ENCODE measurements around the gene POU6F2. TPM values are rescaled to one million over a fixed set of nuclear protein-coding genes. Genes with fewer than 3 reads are reported as not detected.

Gene POU6F2
- total RNA-seq, 1 experiment from 2014 or later: 2.9 TPM

DNA sequence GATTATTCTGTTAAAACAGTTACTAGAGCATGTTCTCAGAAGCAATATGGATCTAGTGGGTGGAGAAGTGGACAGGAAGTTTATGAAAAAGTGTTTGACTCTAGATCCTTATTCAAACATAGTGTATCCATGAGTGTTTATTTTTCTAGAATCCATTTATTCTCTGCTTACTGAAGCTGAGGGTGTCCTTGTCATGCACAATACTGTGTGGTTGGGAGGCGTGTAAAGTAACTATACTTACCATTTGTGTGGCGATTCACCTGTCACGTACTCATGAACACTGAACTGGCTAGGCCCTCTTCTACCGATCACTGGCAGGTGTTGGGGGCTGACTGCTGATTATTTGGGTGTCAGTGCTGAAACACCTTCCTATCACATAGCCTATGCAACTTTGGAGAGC is 74.0 kb downstream of the POU6F2 start:
- H3K36me3 Mint-ChIP-seq: peaks cover 14% of the 10 kb centered on the region
- no peak for DNase-seq (ENCODE audit: low spot score)
- ATAC-seq: no peak
- ChIA-PET CTCF (no interaction called here), POLR2A (interaction anchor here (0.9 kb wide), 1 partner anchor 330 kb away, joined by 3 read pairs; no protein-coding TSS in a partner anchor)
- H3K27me3 Mint-ChIP-seq (ENCODE audit: low read depth): no peaks in the 10 kb centered on the region
- peaks cover 23% of the 10 kb centered on the region for H3K9me3 Mint-ChIP-seq
- H3K4me1 Mint-ChIP-seq: peaks cover 14% of the 10 kb centered on the region
- TF ChIP-seq ATF1 (CRISPR knock-in tag; IDR thresholded peaks at IDR 0.05) (no peak), NR3C1 (CRISPR knock-in tag; conservative IDR thresholded peaks at IDR 0.05; ENCODE audit: low read depth) (no peak), JAZF1 (CRISPR knock-in tag; IDR thresholded peaks at IDR 0.05) (no peak), NFATC4 (CRISPR knock-in tag; IDR thresholded peaks at IDR 0.05) (no peak), GABPB1 (CRISPR knock-in tag; IDR thresholded peaks at IDR 0.05) (no peak), FOXK1 (CRISPR knock-in tag; IDR thresholded peaks at IDR 0.05) (no peak), NFE2L1 (CRISPR knock-in tag; IDR thresholded peaks at IDR 0.05) (no peak), ZNF416 (CRISPR knock-in tag; IDR thresholded peaks at IDR 0.05) (no peak), GTF2I (CRISPR knock-in tag; conservative IDR thresholded peaks at IDR 0.05) (no peak), MXD4 (CRISPR knock-in tag; IDR thresholded peaks at IDR 0.05; ENCODE audit: borderline replicate concordance) (no peak), TEAD4 (CRISPR knock-in tag; IDR thresholded peaks at IDR 0.05) (no peak), HMGA2 (CRISPR knock-in tag; IDR thresholded peaks at IDR 0.05) (no peak), NR1H2 (CRISPR knock-in tag; IDR thresholded peaks at IDR 0.05) (no peak)
- TF ChIP-seq, protein P1, sequence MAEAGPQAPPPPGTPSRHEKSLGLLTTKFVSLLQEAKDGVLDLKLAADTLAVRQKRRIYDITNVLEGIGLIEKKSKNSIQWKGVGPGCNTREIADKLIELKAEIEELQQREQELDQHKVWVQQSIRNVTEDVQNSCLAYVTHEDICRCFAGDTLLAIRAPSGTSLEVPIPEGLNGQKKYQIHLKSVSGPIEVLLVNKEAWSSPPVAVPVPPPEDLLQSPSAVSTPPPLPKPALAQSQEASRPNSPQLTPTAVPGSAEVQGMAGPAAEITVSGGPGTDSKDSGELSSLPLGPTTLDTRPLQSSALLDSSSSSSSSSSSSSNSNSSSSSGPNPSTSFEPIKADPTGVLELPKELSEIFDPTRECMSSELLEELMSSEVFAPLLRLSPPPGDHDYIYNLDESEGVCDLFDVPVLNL (CRISPR knock-in tag; IDR thresholded peaks at IDR 0.05; ENCODE audit: borderline replicate concordance, low read depth): no peak
- TF ChIP-seq, protein P2, sequence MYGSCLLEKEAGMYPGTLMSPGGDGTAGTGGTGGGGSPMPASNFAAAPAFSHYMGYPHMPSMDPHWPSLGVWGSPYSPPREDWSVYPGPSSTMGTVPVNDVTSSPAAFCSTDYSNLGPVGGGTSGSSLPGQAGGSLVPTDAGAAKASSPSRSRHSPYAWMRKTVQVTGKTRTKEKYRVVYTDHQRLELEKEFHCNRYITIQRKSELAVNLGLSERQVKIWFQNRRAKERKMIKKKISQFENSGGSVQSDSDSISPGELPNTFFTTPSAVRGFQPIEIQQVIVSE (CRISPR knock-in tag; IDR thresholded peaks at IDR 0.05; ENCODE audit: borderline replicate concordance): no peak
- TF ChIP-seq, protein P3, sequence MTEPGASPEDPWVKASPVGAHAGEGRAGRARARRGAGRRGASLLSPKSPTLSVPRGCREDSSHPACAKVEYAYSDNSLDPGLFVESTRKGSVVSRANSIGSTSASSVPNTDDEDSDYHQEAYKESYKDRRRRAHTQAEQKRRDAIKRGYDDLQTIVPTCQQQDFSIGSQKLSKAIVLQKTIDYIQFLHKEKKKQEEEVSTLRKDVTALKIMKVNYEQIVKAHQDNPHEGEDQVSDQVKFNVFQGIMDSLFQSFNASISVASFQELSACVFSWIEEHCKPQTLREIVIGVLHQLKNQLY (CRISPR knock-in tag; IDR thresholded peaks at IDR 0.05): no peak
- TF ChIP-seq, protein P4, sequence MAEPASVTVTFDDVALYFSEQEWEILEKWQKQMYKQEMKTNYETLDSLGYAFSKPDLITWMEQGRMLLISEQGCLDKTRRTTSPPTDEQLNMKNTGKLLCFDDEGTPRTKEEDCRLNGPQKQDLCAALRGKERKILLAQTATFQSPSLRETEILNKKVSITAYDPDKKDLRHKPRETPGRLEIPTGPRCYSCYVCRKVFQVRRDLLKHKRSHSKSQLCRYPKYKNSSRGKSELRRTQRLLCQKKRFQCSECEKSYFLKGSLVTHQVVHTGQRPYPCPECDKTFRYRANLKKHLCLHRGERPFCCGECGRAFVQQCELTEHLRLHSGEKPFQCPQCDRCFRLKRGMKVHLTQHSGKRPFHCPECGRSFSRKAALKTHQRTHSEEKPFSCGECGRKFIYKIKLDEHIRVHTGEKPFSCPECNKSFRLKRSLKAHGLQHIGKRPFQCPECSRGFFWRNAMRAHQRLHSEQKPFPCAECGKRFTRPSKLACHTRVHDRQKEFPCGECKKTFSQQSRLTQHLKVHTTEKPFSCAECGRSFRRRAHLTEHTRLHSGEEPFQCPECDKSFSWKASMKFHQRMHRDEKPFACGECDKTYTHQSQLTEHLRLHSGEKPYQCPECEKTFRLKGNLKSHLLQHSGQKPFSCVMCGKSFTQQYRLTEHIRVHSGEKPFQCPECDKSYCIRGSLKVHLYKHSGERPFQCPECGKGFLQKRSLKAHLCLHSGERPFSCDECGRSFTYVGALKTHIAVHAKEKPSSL (CRISPR knock-in tag; conservative IDR thresholded peaks at IDR 0.05): no peak
- TF ChIP-seq, protein P5, sequence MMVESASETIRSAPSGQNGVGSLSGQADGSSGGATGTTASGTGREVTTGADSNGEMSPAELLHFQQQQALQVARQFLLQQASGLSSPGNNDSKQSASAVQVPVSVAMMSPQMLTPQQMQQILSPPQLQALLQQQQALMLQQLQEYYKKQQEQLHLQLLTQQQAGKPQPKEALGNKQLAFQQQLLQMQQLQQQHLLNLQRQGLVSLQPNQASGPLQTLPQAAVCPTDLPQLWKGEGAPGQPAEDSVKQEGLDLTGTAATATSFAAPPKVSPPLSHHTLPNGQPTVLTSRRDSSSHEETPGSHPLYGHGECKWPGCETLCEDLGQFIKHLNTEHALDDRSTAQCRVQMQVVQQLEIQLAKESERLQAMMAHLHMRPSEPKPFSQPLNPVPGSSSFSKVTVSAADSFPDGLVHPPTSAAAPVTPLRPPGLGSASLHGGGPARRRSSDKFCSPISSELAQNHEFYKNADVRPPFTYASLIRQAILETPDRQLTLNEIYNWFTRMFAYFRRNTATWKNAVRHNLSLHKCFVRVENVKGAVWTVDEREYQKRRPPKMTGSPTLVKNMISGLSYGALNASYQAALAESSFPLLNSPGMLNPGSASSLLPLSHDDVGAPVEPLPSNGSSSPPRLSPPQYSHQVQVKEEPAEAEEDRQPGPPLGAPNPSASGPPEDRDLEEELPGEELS (CRISPR knock-in tag; IDR thresholded peaks at IDR 0.05): no peak
- TF ChIP-seq, protein P6, sequence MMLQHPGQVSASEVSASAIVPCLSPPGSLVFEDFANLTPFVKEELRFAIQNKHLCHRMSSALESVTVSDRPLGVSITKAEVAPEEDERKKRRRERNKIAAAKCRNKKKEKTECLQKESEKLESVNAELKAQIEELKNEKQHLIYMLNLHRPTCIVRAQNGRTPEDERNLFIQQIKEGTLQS (CRISPR knock-in tag; conservative IDR thresholded peaks at IDR 0.05): no peak
- no peak overlapping the region for H3K27ac Mint-ChIP-seq
- no peak overlapping the region for H3K4me3 Mint-ChIP-seq

DNA sequence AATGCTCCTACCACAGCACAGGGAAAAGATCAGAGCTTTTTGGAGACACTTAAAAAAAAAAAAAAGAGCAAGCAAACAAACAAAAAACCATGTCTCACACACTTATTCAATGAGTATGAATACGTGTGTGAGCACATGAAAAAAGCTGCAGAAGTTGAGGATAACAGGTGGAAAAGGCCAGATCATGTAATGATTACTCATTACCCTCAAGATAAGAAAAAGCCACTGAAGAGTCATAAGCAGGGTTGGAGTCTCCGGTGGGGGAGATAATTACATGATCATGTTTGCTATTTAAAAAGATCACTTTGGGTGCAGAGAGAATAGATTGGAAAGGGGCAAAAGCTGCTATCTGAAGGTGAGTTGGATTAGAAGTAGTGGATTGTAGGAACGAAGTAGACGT is 77.0 kb downstream of the POU6F2 start:
- H3K9me3 Mint-ChIP-seq: peaks cover 27% of the 10 kb centered on the region
- no peak for ATAC-seq
- ChIA-PET POLR2A (no interaction called here), CTCF (interaction anchor here (0.6 to 1.5 kb wide), 3 partner anchors 387 to 408 kb away, joined by 3 read pairs; no protein-coding TSS in a partner anchor)
- TF ChIP-seq, protein P7, sequence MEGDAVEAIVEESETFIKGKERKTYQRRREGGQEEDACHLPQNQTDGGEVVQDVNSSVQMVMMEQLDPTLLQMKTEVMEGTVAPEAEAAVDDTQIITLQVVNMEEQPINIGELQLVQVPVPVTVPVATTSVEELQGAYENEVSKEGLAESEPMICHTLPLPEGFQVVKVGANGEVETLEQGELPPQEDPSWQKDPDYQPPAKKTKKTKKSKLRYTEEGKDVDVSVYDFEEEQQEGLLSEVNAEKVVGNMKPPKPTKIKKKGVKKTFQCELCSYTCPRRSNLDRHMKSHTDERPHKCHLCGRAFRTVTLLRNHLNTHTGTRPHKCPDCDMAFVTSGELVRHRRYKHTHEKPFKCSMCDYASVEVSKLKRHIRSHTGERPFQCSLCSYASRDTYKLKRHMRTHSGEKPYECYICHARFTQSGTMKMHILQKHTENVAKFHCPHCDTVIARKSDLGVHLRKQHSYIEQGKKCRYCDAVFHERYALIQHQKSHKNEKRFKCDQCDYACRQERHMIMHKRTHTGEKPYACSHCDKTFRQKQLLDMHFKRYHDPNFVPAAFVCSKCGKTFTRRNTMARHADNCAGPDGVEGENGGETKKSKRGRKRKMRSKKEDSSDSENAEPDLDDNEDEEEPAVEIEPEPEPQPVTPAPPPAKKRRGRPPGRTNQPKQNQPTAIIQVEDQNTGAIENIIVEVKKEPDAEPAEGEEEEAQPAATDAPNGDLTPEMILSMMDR (IDR thresholded peaks at IDR 0.05): no peak
- H3K4me1 Mint-ChIP-seq: peaks cover 14% of the 10 kb centered on the region
- DNase-seq (ENCODE audit: low spot score): no peak
- no peak overlapping the region for H3K27ac Mint-ChIP-seq
- H3K4me3 Mint-ChIP-seq: no peak overlapping the region
- H3K36me3 Mint-ChIP-seq: peaks cover 22% of the 10 kb centered on the region
- no peaks in the 10 kb centered on the region for H3K27me3 Mint-ChIP-seq (ENCODE audit: low read depth)
